Hematopoietic multipotent progenitor cell treated with erythropoietin and hydrocortisone succinate and interleukin-3 and kit ligand, for 17 days (in vitro differentiated cells): ENCODE data around the gene OR2T1.
A peak's percentile ranks its signal among the peaks of the same experiment; 100 is the strongest.
"Not testable (repeated sequence)": the region's sequence is repeated elsewhere in the genome, so short reads cannot be mapped to it uniquely, and the experiment has no call there.

Source experiments
- DNase-seq: peaks from one replicate; pipeline ENCODE4 v3.0.0-alpha.2; 2015; ENCODE audit warnings: low spot score

The OR2T1 gene

DNA sequence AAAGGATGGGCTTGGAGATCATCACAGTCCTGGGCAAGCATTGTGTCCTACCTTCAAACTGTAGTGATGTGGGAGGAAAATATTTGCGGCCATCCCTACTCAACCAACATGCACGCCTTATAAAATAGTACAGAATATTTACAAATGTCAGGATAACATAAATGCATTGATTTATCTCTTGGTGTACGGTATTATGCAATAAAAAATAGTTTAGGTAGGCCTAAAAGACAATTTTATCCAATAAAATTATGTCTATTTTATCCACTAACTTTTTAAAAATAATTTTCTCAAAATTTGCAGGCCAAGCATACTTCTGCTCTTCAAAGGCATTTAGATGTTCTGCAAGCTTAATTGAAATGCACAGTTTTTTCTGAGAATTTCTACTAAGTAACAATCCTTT lies at the start of gene OR2T1:
TSS of gene OR2T1 (plus strand) at position 301 of the 400 bp plus-strand sequence. CDS start 3,100 bp downstream, outside the sequence.
- no peak for DNase-seq

GRCh38 chr1:248359415-248359814 lies 43.4 kb upstream of the OR2T1 start:
- no peak for DNase-seq

- DNase-seq: no peak
Measured at GRCh38 chr1:248361121-248361715, 41.6 kb upstream of the OR2T1 start, which contains the start of gene OR2T4. OR2T4 (plus strand) TSS chr1:248361665; CDS start chr1:248361665, 0 bp downstream.

DNA sequence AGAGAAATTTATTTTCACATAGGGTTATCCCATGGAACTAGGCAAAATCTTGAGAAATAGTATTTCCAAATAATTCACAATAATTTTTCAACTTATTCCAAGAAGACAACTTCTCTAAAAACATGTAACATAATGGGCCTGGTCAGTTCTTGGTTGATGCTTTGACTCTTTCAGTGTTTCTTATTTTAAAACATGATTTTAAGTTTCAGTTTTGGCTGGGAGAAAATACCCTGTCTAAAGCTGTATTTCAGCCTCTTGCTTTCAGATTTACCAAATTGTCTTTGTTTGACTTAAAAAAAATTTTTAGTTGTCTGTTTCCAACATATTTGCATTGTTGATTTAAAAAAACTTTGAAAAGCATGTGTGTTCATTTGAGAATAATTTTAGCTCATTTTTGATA lies 36.2 kb upstream of the OR2T1 start:
- DNase-seq: no peak

- no peak for DNase-seq
Measured at GRCh38 chr1:248372394-248372793, 30.5 kb upstream of the OR2T1 start.

DNA sequence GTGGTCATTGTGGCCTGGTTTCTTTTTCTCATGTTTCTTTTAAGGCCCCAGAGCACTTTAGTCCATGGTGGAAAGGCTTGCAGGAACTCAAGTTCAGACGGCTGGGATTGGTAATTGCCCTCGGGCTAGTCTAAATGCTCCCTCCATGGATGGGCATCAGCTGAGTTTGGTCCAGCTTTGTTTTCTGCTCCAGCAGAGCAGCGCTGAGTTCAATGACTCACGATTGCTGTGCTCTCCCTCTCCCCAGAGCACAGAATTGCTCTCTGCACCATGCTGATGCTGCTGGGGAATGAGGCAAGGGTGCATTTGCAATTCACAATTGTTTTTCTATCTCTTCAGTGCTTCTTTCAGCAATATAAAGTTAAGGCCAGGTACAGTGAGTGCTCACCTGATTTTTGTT lies 29.1 kb upstream of the OR2T1 start:
- no peak for DNase-seq

GRCh38 chr1:248375446-248375845 lies 27.4 kb upstream of the OR2T1 start, which contains the start of gene OR2T6:
OR2T6 (plus strand) TSS chr1:248375746; CDS start chr1:248387609, 11,863 bp downstream.
- DNase-seq: no peak

GRCh38 chr1:248376916-248377315 lies 25.9 kb upstream of the OR2T1 start:
- DNase-seq: no peak

- DNase-seq: no peak
Measured at GRCh38 chr1:248380854-248381253, 22.0 kb upstream of the OR2T1 start.

DNA sequence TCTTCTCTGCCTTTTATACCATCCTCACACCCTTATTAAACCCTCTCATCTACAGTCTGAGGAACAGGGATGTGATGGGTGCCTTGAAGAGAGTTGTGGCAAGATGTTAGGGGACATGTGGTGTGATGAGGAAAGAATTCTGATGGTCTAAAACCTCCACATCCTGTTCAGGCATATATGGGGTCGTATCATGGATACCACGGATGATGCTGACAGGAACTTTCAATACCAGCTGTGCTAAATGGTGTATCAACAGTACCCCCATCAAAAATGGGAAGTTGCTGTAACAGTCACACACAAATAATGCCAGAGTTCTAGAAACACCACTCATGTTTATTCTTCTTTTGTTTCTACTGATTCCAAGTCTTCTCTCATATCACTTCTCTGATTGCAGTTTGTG lies 14.4 kb upstream of the OR2T1 start:
- DNase-seq: no peak

DNA sequence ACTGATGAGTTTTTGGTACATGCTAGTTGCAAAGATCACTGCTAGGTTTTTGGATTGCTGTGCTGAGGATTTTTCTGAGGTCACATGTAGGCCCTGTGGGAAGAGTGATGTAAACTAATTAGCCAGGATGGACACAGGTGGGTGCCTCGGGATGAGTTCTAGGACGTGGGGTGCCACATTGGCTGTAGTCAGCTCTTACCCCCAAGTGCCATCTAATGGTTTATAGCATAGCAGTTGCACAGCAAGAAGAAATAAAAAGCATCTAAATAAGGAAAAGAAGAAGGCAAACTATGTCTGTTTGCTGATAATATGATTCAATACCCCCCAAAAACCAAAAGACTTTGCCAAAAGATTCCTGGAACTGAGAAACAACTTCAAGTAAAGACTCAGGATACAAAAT lies 9.8 kb upstream of the OR2T1 start:
- no peak for DNase-seq

DNA sequence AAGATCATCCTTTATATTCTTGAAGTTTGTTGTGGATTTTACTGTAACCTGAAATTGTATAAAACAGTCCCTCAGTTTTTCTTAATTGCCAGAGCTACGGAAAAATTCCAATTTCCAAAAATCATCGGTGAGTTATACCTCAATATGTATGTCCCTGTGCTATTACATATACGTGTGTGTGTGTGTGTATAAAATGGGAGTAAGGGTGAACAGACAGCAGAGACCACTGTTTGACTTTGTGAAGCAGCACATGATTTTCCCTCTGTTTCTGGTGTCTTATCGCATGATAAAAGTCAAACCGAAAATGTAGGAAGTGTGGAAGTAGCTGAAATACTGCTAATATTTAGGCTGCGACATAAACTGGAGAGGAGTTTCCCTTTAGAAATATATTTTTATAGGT lies 1.2 kb downstream of the OR2T1 start:
- DNase-seq: peak; percentile 45

- no peak for DNase-seq
Measured at GRCh38 chr1:248406721-248407692, 4.2 kb downstream of the OR2T1 start.

GRCh38 chr1:248416226-248416625 lies 13.4 kb downstream of the OR2T1 start:
- DNase-seq: no peak

DNA sequence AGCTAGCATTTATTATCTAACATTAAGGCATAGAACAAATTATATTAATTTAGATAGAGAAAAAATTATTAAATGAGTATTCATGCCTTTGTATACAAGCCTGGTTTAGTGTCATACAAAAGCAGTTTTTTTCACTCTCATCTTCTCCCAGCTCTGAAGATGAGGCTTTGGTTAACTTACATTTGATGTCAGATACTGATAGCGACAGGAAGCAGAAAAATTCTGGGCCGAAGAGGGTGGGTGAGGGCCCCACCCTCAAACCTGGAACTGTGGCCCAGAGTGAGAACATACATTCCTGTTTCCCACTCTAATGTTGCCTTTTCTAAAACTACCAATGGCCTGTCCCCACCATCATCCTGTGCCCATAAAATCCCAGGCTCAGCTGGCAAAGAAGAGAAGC lies 15.0 kb downstream of the OR2T1 start:
- DNase-seq: no peak

- DNase-seq: no peak
Measured at GRCh38 chr1:248421384-248421783, 18.5 kb downstream of the OR2T1 start.

GRCh38 chr1:248427526-248428191 lies 24.8 kb downstream of the OR2T1 start:
- DNase-seq: not testable (repeated sequence)

GRCh38 chr1:248428192-248428533 lies 25.3 kb downstream of the OR2T1 start:
- DNase-seq: not testable (repeated sequence)

DNA sequence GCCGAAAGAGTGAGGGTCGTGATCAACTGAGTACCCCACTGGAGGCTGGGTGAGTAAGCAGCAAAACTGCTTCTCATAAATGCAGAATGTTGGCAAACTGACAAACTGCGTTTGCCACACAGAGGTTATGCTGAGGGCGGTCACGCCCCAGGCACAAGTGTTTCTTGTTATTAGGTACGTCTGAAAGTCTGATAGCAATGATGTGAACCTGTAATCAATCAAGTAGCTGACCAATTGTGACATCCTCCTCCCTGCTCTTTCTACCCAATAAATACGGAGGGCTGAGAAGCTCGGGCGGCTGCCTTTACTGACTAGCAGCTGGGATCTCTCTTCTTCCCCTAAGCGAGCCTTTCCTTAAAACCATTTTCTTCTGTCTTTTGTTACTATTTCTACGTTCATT lies 28.8 kb downstream of the OR2T1 start:
- not testable (repeated sequence) for DNase-seq

GRCh38 chr1:248432201-248432600 lies 29.4 kb downstream of the OR2T1 start:
- not testable (repeated sequence) for DNase-seq

DNA sequence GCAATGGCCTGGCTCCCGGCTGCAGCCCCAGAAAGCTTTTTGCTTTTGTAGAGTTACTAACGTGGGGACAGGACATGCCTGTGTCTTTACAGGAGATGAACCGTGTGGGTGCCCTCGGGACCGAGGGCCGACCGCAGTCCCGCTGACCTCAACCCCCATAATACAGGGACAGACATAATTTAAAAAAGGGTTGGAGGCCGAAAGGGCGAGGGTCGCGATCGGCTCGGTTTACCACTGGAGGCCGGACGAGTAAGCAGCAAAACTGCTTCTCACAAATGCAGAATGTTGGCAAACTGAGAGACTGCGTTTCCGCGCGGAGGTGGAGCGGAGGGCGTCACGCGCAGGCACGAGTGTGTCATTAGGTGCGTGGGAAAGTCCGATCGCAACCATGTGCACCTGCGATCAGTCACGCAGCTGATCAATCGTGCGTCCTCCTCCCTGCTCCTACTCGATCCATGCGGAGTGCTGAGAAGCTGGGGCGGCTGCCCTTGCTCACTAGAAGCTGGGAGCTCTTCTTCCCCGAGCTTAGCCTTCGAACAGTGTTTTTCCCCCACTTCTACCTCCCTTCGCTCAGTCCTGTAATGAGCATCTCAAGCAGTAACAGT lies 31.1 kb downstream of the OR2T1 start:
- not testable (repeated sequence) for DNase-seq

GRCh38 chr1:248434913-248435312 lies 32.1 kb downstream of the OR2T1 start:
- DNase-seq: not testable (repeated sequence)
